NCI-H187 (cell line): ENCODE measurements around the gene RPL27.
"Not testable (repeated sequence)": the region's sequence is repeated elsewhere in the genome, so short reads cannot be mapped to it uniquely, and the experiment has no call there.

ENCODE experiments used
- DNase-seq, 2 experiments: peaks; one replicate each; lab custom pipeline; 2025; lab: John Stamatoyannopoulos, UW

The RPL27 gene

GRCh38 chr17:42993913-42994312, 4.3 kb upstream of the RPL27 start:
- not testable (repeated sequence) for DNase-seq

DNA sequence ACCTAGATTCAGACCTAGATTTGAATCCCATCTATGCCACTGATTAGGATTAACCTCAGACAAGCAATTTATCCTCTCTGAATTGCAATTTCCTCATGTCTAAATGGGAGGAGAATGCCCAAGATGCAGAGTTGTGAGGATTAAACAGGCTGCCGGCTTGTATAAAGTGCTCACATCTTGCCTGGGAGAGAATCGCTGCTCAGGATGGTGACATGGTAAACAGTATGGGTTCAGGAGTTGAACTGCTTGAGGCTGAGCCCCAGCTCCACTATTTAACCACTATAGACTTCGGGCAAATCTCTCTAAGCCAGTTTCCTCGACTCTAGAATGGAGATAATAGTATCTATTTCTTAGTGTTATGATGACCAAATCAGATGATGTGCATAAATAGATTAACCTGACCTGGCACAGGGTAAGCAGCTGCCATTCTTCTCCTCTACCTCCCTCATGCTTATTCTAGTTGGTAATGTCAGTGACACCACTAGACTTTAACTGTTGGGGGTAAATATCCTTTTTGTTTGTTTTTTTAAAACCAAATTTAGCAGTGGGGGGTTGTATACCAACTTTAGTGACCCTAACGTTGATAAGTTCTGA, 732 bp upstream of the RPL27 start:
- no peak for DNase-seq

DNA sequence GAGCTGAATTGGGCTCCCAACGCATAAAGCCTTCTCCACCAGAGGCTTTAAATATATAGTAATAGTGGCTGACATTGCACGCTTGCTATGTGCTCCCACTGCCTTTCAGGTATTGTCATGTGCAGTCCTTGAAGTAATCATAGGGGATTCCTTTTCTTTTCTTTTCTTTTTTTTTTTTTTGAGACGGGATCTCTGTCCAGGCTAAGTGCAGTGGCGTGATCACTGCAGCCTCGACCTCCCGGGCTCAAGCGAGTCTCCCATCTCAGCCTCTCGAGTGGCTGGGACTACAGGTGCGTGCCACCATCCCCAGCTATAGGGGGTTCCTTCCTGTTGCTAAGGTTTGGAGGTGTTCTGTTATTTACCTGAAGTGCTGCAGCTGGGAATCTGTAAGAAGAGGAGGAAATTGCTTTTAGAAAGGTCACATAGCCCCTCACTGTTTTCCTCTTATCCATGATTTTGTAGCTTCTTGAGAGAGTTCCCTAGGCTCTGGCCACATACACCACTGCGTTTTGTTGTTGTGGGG, 845 bp downstream of the RPL27 start:
- DNase-seq, result no peak

DNA sequence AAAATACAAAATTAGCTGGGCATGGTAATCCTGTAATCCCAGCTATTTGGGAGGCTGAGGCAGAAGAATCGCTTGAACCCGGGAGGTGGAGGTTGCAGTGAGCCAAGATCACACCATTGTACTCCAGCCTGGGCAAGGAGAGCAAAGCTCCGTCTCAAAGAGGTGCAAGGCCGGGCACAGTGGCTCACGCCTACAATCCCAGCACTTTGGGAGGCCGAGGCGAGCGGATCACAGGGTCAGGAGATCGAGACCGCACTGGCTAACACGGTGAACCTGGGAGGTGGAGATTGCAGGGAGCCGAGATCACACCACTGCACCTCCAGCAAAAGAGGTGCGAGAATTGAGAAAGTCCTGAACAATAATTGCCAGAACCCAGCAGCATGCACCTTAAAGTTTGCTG, 2.7 kb downstream of the RPL27 start:
- DNase-seq, result not testable (repeated sequence)

- no peak for DNase-seq
These were observed 5.4 kb downstream of the RPL27 start for GRCh38 chr17:43003542-43004172.

GRCh38 chr17:43006639-43007551, 8.7 kb downstream of the RPL27 start, which contains the start of gene IFI35:
IFI35 (plus strand) TSS chr17:43006784; CDS start chr17:43006948, 164 bp downstream.
- no peak for DNase-seq

- DNase-seq, result no peak
These were observed 12.6 kb downstream of the RPL27 start for GRCh38 chr17:43010667-43011308.

DNA sequence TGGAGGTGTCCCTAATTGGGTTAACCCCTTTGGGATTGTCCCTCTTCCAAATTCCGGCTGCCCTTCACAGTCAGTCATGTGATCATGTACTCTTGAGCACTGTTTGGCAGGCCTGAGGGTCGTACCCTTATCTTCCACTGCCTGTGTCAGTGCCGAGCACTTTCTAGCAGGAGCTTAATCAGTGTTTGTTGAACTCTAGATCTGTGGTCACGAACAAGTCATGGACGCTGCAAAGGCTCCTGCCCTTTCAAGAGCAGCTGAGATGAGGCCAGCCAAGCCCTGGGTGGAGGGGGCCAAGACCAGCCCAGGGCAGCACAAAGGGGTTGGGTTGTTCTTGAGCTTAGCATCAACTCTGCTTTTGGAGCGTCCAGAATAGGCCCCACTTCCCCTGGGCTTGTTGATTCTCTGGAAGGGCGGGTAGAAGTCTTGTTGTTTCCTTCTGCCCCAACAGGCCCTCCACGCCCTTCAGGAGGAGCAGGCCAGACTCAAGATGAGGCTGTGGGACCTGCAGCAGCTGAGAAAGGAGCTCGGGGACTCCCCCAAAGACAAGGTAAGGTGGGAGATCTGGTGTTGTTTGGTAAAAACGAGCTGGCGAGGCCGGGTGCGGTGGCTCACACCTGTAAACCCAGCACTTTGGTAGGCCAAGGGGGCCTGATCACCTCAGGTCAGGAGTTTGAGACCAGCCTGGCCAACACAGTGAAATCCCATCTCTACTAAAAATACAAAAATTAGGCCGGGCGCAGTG, 13.7 kb downstream of the RPL27 start:
- no peak for DNase-seq

- DNase-seq, result no peak
These were observed 15.1 kb downstream of the RPL27 start for GRCh38 chr17:43013296-43013695.

GRCh38 chr17:43014020-43014648, 15.9 kb downstream of the RPL27 start:
- DNase-seq, result no peak

DNA sequence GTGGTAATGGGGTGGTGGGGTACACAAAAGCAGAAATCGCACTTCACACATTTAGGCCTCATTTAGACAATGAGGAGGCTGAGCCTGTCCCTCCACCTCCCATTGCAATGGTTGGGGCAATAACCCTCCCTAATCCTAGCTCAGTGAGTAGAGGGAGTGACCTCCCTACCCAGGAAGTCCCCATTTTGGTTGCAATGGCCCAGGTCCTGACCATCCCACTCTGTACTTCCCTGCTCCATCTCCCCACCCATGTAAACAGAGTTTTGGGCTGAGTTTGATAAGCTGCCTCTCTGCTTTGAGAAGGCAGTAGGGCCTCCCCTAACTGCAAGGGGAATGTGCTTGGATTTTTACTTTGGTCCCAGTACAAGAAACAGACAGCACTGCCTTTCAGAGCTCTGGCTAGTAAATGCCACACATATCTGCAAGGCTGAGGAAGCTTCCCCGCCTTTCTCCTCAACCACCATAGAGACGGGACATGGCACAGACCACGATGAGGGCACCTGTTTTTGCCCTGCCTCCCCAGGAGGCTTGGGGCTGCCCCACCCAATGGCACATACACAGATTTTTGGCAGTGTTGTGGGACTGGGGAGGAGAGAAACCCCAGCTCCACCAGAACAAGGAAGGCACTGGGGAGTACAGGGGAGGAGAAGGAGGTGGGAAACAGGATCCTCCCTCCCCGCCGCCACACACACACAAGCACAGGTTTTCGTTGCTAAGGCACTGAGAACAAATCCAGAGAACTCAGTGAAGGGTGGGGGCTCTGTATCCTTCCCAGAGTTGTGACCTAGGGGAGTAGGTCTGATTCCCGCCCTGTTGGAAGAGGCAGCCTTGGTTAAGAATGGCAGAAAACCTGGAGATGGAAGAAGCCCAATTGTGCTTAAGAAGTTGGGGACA, 16.7 kb downstream of the RPL27 start:
- DNase-seq, result no peak

GRCh38 chr17:43015579-43015978, 17.4 kb downstream of the RPL27 start:
- DNase-seq, result no peak

DNA sequence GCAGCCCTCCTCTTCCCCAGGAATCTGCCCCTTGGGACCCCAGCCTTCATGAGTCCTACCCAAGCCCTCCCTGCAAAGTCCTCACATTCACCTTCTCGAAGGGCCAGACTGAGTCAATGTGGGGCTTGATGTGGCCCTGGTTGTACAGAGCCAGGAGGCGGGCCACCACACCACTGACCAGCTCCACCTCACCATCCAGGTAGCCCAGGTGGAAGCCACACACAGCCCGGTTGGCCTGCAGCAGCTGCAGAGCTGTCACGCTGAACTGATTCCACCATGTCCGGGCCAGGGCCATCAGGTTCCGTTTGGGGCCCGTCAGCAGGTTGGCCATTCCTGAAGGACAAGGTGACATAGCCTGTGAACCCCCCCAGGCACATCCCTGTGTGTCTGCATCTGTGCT, 18.0 kb downstream of the RPL27 start:
- no peak for DNase-seq

GRCh38 chr17:43018008-43018853, 20.0 kb downstream of the RPL27 start:
- DNase-seq, result no peak

- DNase-seq, result no peak
These were observed 20.7 kb downstream of the RPL27 start for GRCh38 chr17:43018932-43019331.

DNA sequence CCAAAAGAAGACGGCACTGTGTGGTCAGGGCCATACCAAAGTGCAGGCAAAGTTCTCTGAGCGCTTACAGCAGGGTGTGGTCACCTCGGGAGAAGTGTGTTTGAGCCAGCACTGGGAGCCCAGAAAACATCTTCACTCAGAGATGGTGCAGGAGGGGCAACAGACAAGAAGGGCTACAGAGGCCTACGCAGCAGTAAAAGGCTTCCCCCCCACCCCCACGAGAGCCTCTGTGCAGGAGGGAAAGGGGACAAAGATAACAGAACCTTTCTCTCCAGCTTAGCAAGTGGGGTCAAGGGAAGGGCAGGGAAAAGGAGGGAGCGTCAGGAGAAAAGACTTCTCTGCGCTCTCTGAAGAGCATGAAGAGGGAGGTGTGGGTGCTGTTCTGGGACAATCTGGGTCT, 21.2 kb downstream of the RPL27 start:
- DNase-seq, result no peak

DNA sequence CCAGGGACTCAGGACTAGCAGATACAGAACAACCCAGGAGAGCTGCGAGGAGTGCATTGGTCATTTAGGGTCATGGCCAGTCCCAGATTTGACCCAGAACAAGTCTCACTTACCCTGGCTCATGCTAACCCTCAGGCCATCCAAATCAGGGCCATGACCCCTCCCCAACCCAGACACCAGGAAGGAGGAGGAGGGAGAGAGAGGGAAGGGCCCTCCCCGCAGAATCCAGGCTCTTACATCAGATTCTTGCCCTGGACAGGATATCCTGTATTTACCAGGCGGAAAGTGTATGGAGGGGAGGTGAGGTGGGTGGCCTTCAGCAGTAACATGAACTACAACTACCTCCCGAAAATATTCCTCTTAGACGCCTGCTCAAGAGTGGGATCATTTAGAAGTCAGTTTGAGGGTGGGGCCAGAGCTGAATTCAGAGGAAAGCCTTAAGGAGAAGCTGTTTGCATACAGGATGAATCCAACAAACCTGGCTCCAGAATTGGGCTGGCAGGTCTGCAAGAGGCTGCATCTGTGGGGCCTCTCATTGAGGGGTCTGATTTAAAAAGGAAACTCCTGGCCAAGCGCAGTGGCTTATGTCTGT, 21.9 kb downstream of the RPL27 start:
- DNase-seq, result no peak
